G401 (cell line): ENCODE results near the gene CIART. TPM values are rescaled to one million over a fixed set of nuclear protein-coding genes. Genes with fewer than 3 reads are reported as not detected.
"Not testable (repeated sequence)": the region's sequence is repeated elsewhere in the genome, so short reads cannot be mapped to it uniquely, and the experiment has no call there.

Experiments used
- DNase-seq: peaks from one replicate; pipeline ENCODE4 v3.0.0-alpha.2; 2015; ENCODE audit warnings: low spot score
- in situ Hi-C: cut with HindIII; loops from 2 replicates; pipeline ENCODE4 v1.10.0; 2016; ENCODE audit warnings: low sequenced_read_pairs, mixed read lengths
- total RNA-seq: library from RNA; depleted of rRNA; stranded (reverse); fragments of >200 nt; shearing (Covaris generic); gene quantifications from 2 replicates; pipeline ENCODE4 v1.2.3, GENCODE V29; 2014; rRNA removed

The CIART gene
- total RNA-seq, 1 experiment from 2014 or later: 11.7 TPM

- in situ Hi-C loops: no loop called here
- DNase-seq: no peak
Observed at GRCh38 chr1:150295476-150295875, 13.1 kb downstream of the CIART start.

- no peak for DNase-seq
- in situ Hi-C loops: no loop called here
Observed at GRCh38 chr1:150299716-150300115, 17.4 kb downstream of the CIART start.

GRCh38 chr1:150302338-150302737 is 20.0 kb downstream of the CIART start:
- in situ Hi-C loops: no loop called here

GRCh38 chr1:150302902-150303301 is 20.5 kb downstream of the CIART start:
- in situ Hi-C loops: no loop called here
- DNase-seq: no peak

More at GRCh38 chr1:150302338-150302737, 20.0 kb downstream of the CIART start:
- DNase-seq: peak; percentile 44

GRCh38 chr1:150308585-150308984 is 26.2 kb downstream of the CIART start:
- in situ Hi-C loops, DNase-seq: not testable (repeated sequence)

- in situ Hi-C loops: no loop called here
- no peak for DNase-seq
Observed at GRCh38 chr1:150309758-150310508, 27.6 kb downstream of the CIART start.

- no peak for DNase-seq
Observed at GRCh38 chr1:150311762-150312161, 29.4 kb downstream of the CIART start.

GRCh38 chr1:150314691-150315090 is 32.3 kb downstream of the CIART start:
- in situ Hi-C loops, DNase-seq: not testable (repeated sequence)

More at GRCh38 chr1:150311762-150312161, 29.4 kb downstream of the CIART start:
- in situ Hi-C loops: no loop called here

GRCh38 chr1:150320667-150320978 is 38.3 kb downstream of the CIART start:
- no peak for DNase-seq
- in situ Hi-C loops: no loop called here

- in situ Hi-C loops: no loop called here
- DNase-seq: no peak
Observed at GRCh38 chr1:150321826-150322166, 39.4 kb downstream of the CIART start.

- in situ Hi-C loops: no loop called here
- no peak for DNase-seq
Observed at GRCh38 chr1:150322310-150322709, 40.0 kb downstream of the CIART start.

- no peak for DNase-seq
- in situ Hi-C loops: no loop called here
Observed at GRCh38 chr1:150332651-150333290, 50.4 kb downstream of the CIART start.

Other genes starting within 250 kb of the CIART start
- 35.3 and 43.2 TPM in 2 replicates for gene VPS45, start 214.8 kb upstream of the CIART start, total RNA-seq
- 42.9 and 45.6 TPM in 2 replicates for gene PLEKHO1, start 132.6 kb upstream of the CIART start, total RNA-seq
- gene ANP32E, start 46.4 kb upstream of the CIART start, total RNA-seq: 40.8 and 55.2 TPM in 2 replicates
- gene CA14, start 24.8 kb upstream of the CIART start, total RNA-seq: 20.7 and 42.6 TPM in 2 replicates
- gene APH1A, start 13.5 kb upstream of the CIART start, total RNA-seq: 162 and 193 TPM in 2 replicates
- 2.3 and 4.6 TPM in 2 replicates for gene C1orf54, start 9.8 kb upstream of the CIART start, total RNA-seq
- gene MRPS21, start 11.3 kb downstream of the CIART start, total RNA-seq: 73.2 and 92.0 TPM in 2 replicates
- 42.0 and 52.9 TPM in 2 replicates for gene PRPF3, start 39.0 kb downstream of the CIART start, total RNA-seq
- 5.4 and 5.6 TPM in 2 replicates for gene RPRD2, start 81.6 kb downstream of the CIART start, total RNA-seq
- 34.6 and 36.7 TPM in 2 replicates for gene TARS2, start 204.9 kb downstream of the CIART start, total RNA-seq
- gene ECM1, start 225.6 kb downstream of the CIART start, total RNA-seq: 44.5 and 60.0 TPM in 2 replicates
- 2.2 TPM in 1 of 2 replicates, not detected in the other for gene FALEC, start 233.2 kb downstream of the CIART start, total RNA-seq